GDM1 (cell line): ENCODE data around the gene RPAP2.
"Not testable (repeated sequence)": the region's sequence is repeated elsewhere in the genome, so short reads cannot be mapped to it uniquely, and the experiment has no call there.

Experiments used
- DNase-seq: peaks from one replicate; lab custom pipeline; 2025; lab: John Stamatoyannopoulos, UW

Gene RPAP2

GRCh38 chr1:92298573-92299476 is at the start of gene RPAP2, which contains the start of gene GLMN:
TSS of gene RPAP2 (plus strand) at chr1:92299059. CDS start at chr1:92299074, 15 bp downstream.
TSS of gene GLMN (minus strand) at chr1:92298987. CDS start at chr1:92297999, 988 bp downstream.
- peak; percentile 82 for DNase-seq

- DNase-seq = not testable (repeated sequence)
Observed at GRCh38 chr1:92254714-92255113, 44.1 kb upstream of the RPAP2 start.

- no peak for DNase-seq
Observed at GRCh38 chr1:92259350-92259749, 39.5 kb upstream of the RPAP2 start.

- no peak for DNase-seq
Observed at GRCh38 chr1:92262516-92262915, 36.3 kb upstream of the RPAP2 start.

GRCh38 chr1:92273039-92273438 is 25.8 kb upstream of the RPAP2 start:
- DNase-seq = no peak

GRCh38 chr1:92274939-92275338 is 23.9 kb upstream of the RPAP2 start:
- no peak for DNase-seq

GRCh38 chr1:92276082-92276481 is 22.8 kb upstream of the RPAP2 start:
- DNase-seq = no peak

GRCh38 chr1:92277105-92277723 is 21.6 kb upstream of the RPAP2 start:
- no peak for DNase-seq

- not testable (repeated sequence) for DNase-seq
Observed at GRCh38 chr1:92279781-92280180, 19.1 kb upstream of the RPAP2 start.

- not testable (repeated sequence) for DNase-seq
Observed at GRCh38 chr1:92281411-92281810, 17.4 kb upstream of the RPAP2 start.

- DNase-seq = no peak
Observed at GRCh38 chr1:92291372-92291999, 7.4 kb upstream of the RPAP2 start.

GRCh38 chr1:92298213-92298572 is 666 bp upstream of the RPAP2 start:
- no peak for DNase-seq

- DNase-seq = no peak
Observed at GRCh38 chr1:92299477-92300150, 755 bp downstream of the RPAP2 start.

- DNase-seq = no peak
Observed at GRCh38 chr1:92301021-92301420, 2.2 kb downstream of the RPAP2 start.

- no peak for DNase-seq
Observed at GRCh38 chr1:92306020-92306419, 7.2 kb downstream of the RPAP2 start.

- DNase-seq = no peak
Observed at GRCh38 chr1:92307980-92308379, 9.1 kb downstream of the RPAP2 start.

- DNase-seq = no peak
Observed at GRCh38 chr1:92310185-92310597, 11.3 kb downstream of the RPAP2 start.

- no peak for DNase-seq
Observed at GRCh38 chr1:92314024-92314423, 15.2 kb downstream of the RPAP2 start.

- no peak for DNase-seq
Observed at GRCh38 chr1:92315766-92316599, 17.1 kb downstream of the RPAP2 start.

GRCh38 chr1:92317836-92318493 is 19.1 kb downstream of the RPAP2 start:
- peak; percentile 1 for DNase-seq
